HG03439 (cell line): ENCODE measurements around the gene VPS36.
"Not testable (repeated sequence)": the region's sequence is repeated elsewhere in the genome, so short reads cannot be mapped to it uniquely, and the experiment has no call there.

Source experiments
- ATAC-seq: cut with Tn5 transposase; IDR thresholded peaks from one replicate; pipeline ENCODE4 v1.9.1; 2021; ENCODE audit warnings: mild to moderate bottlenecking, moderate library complexity; ENCODE audit not compliant: unreplicated experiment

The VPS36 gene, protein sequence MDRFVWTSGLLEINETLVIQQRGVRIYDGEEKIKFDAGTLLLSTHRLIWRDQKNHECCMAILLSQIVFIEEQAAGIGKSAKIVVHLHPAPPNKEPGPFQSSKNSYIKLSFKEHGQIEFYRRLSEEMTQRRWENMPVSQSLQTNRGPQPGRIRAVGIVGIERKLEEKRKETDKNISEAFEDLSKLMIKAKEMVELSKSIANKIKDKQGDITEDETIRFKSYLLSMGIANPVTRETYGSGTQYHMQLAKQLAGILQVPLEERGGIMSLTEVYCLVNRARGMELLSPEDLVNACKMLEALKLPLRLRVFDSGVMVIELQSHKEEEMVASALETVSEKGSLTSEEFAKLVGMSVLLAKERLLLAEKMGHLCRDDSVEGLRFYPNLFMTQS

GRCh38 chr13:52450012-52450792 is at the start of gene VPS36:
Gene VPS36, minus strand, starts transcription at chr13:52450634. Its CDS starts 40 bp downstream, at chr13:52450594.
- ATAC-seq, result peak; percentile 72

DNA sequence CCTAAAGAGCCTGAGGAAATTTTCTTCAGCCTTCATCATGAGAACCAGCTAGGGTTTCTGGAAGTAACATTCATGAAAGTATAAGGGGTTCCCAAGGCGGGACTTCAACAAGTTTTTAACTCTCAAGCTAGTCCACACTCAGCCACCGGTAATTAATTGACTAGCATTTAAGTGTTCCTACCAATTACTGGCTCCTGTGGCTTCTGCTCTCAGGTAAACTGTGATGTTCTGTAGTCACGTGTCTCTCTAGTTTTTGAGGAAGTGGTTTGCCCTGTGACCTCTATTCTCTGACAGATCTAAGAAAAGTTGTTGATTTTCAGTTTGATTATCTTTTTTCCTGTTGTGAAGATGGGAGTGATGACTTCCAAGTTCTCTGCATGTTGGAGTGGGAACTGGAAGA is 47.5 kb upstream of the VPS36 start:
- ATAC-seq, result not testable (repeated sequence)

GRCh38 chr13:52494241-52494640 is 43.8 kb upstream of the VPS36 start:
- ATAC-seq, result not testable (repeated sequence)

GRCh38 chr13:52491015-52491414 is 40.6 kb upstream of the VPS36 start:
- not testable (repeated sequence) for ATAC-seq

GRCh38 chr13:52488763-52489162 is 38.3 kb upstream of the VPS36 start:
- not testable (repeated sequence) for ATAC-seq

DNA sequence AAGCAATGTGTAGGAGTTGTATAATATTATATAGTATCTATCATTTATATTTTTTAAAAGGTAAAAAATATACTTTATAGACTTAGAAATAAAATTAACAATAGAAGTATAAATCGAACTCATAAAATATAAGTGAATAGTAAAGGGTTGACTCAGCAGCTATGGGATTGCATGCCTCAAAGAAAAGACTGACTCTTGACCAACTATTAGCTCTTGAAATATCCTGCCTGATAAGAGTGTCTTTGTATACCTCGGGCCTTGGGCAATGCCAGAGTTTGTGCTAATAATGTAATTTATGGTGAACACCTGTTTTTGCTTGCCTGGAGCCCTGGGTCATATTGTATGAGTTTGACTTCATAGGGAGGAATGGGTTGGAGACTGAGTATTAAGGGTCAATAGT is 36.6 kb upstream of the VPS36 start:
- not testable (repeated sequence) for ATAC-seq

DNA sequence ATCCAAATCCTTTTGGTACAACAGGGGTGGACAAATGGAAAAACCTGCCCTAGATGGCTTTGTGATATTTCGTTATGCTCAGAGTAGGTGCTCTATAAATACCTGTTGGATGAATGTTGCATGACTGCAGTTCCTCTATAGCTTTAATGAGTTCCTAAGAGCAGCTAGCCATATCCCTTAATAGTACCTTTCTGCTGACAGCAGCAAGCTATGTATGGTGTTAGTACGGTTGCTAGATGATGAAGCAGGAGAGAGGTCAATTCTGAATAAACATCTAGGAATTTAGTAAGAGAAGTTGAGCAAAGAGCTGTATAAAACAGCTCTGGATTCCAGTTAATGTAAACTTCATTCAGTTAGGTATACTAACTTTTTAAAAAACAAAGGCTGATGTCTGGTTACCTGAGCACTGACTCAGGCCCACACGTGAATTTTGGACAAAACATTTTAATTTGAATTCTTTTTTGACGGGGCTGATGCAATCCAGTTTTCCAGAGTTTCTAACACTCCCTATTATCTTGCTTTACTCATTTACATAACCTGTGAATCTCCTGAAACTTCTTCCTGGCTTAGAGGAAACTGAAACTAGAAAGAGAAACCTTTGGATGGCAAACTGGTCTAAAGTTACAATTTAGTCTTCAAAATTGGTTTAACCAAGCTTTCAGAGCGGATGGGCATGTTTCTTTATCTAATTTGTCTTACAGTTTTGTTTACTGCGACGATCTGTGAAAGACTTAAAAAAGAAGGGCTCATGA is 30.4 kb upstream of the VPS36 start:
- ATAC-seq, result not testable (repeated sequence)

GRCh38 chr13:52468487-52468886 is 18.1 kb upstream of the VPS36 start:
- not testable (repeated sequence) for ATAC-seq

DNA sequence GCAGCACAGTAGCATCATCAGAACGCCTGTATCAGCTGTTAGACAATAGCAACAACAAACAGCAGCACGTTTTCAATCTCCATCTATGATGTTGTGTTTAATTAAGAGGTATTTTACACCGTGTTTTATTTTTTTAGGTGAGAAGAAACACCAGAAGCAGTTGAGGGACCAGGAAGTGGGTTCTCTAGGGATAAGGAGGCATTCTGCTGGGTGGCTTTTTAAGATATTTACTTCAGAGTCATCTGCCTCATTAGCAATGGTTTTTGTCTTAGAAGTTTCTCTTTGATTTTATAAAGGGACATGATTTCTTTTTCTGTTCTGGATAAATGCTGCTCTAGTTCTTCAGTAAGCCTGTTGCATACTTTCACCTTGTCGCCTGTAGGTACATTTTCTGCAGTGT is 13.1 kb upstream of the VPS36 start:
- no peak for ATAC-seq

DNA sequence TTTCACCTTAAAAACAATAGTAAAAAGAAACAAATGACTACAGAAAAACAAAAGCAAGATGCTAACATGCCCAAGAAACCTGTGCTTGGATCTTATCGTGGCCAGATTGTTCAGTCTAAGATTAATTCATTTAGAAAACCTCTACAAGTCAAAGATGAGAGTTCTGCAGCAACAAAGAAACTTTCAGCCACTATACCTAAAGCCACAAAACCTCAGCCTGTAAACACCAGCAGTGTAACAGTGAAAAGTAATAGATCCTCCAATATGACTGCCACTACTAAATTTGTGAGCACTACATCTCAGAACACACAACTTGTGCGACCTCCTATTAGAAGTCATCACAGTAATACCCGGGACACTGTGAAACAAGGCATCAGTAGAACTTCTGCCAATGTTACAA is 10.8 kb upstream of the VPS36 start:
- ATAC-seq, result no peak

DNA sequence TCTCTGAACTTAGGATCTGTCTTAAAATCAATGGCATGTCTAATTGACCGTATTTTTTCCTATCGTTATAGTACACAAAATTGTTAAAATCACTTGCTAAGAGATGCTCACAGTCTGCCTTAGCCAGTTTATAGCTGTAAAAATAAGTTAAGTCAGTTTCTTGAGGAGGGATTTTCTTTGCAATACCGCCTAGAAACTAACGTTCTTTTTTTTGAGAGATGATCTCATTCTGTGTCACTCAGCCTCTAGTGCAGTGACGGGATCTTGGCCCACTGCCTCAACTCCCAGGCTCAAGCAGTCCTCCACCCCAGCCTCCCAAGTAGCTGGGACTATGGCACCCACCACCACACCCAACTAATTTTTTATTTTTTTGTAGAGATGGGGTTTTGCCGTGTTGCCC is 9.2 kb upstream of the VPS36 start:
- ATAC-seq, result no peak

- ATAC-seq, result peak; percentile 33
These were observed 5.2 kb upstream of the VPS36 start for GRCh38 chr13:52455677-52456041.

DNA sequence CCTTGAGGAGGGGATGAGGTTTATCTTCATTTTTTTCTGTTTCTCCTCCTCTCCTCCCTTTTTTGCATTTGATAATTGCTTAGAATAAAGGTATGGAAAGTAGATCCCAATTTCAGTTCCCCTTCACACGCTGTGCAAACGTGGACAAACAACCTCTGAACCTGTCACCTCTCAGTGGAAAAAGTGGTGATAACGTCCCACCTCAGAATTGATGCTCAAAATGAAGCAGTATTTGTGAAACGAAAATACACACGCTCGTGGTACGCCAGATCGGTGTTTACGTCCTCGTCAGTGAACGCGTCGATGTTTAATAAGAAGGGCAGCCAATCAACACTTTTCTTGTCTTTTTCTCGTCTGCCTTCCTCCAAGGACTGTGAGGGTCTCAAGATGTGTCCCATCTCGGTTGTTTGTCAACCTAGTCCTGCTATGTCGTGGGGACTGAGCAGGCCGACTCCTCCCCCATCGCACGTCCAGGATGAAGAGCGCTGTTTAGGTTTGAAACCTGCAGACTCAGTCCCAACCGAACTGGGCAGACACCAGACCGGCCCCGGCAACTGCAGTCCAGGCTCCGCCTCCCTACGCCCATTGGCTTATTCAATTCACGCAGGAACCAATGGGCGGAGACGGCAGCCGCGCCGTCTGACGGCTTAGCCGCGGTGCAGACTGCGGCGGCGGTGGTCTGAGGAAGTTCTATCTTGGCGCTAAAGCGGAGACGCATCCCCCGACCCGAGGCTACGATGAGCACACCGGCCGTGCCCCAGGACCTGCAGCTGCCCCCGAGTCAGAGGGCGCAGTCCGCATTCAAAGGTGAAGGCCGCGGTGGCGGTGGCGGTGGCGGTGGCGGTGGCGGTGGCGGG is 4.6 kb upstream of the VPS36 start, which contains the start of gene CKAP2:
CKAP2 (plus strand) TSS at position 659 of the 857 bp plus-strand sequence; CDS start at position 738, 79 bp downstream.
- peak; percentile 72 for ATAC-seq

- peak; percentile 33 for ATAC-seq
These were observed 4.0 kb upstream of the VPS36 start for GRCh38 chr13:52454459-52454819.

GRCh38 chr13:52452470-52452869 is 2.0 kb upstream of the VPS36 start:
- no peak for ATAC-seq

DNA sequence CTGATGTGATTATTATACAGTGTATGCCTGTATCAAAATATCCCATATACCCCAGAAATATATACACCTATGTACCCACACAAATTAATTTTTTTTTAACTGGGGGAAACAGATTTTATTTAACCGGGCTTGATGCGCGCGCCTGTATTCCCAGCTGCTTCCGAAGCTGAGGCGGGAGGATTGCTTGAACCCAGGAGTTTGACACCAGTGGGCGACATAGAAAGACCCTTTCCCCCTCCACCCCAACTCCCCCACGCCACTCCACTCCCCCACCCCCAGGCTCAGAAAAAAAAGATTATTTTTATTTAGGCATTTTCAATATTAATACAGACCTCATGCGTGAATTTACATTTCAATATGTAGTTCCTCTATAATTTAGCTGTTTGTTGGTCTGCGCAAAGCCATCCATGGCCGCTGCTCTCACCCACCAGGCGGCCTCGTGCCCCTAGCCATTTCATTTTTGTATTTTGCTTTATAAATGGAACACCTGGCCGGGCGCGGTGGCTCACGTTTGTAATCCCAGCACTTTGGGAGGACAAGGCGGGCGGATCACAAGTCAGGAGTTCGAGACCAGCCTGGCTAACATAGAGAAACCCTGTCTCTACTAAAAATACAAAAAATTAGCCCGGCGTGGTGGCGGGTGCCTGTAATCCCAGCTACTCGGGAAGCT is 836 bp upstream of the VPS36 start:
- no peak for ATAC-seq

- no peak for ATAC-seq
These were observed 321 bp upstream of the VPS36 start for GRCh38 chr13:52450793-52451116.

DNA sequence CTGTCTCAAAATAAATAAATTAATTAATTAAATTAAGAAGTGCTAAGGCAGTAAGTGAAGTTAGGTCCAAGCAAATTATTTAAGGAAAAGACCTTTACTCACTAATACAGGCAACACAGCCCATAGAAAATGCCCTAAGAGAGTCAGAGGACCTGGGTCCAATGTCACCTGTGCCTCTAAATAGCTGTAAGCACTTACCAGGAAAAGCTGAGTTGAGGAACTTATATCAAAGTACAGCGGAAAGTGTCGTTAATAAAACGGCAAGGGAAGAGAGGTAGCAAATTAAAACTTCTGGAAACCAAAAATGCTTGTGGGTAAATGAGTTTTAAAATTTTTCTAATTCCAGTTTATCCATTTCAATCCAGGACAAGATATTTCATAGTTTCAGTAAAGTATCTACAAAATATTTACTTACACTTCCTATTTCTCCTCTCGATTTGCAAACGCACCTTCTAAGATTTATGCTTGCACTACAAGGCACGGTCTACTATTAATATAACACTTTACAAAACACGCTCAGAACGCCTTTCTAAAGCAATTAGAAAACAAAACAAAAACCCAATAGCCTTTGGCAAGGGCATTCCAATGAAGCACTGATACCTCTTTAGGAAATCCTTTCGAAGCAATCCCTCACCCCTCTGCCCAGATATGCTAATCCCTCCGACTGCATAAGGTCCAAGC is 963 bp downstream of the VPS36 start:
- ATAC-seq, result peak; percentile 0

DNA sequence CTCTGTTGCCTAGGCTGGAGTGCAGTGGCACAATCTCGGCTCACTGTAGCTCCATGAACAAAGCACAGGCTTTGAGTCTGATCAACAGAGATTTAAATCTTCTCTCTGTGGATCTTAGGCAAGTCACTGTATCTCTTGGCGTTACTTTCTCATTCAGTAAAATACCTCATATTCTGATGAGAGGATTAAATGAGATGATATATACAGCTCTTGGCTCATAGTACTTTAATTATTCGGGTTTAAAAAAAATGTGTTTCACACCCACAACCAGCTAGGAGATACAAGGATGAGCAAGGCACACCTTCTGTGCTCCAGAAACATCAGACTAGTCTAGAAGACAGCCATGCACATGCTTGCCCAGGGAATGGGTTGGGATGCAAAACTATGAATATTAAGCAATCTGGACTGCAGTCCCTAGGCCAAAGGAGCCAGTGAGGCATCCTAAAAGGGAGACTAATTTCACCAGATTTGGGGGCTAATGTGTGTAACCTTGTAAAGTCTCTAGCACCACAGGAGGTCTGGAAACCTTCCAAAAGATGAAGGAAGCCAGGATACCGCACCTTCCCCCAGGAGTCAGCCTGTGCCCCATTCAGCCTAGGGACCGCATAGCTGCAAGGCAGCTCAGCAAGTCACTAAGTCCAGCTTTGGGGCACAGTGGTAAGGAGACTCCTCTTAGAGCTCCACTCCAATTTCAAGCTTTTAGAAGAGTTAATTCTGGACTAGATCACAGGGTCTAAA is 2.5 kb downstream of the VPS36 start:
- ATAC-seq, result no peak
